HL-60 (cell line): ENCODE results near the gene TFAP2A.

Source experiments
- DNase-seq, 2 experiments: peaks; one replicate each; pipeline ENCODE4 v3.0.0-alpha.2; 2010 to 2020; ENCODE audit warnings: low read depth in 1 of 2, low spot score in 1 of 2
- H3K27ac ChIP-seq: fragments of 250-450 bp; sonication (Bioruptor Pico); replicated peaks from 2 replicates; pipeline ENCODE4 v1.5.1; 2020; ENCODE audit warnings: mild to moderate bottlenecking, moderate library complexity
- H3K27me3 ChIP-seq: fragments of 250-450 bp; sonication (Bioruptor Pico); 2 replicates; pipeline ENCODE4 v1.5.1; 2021; ENCODE audit warnings: mild to moderate bottlenecking, moderate library complexity; ENCODE audit not compliant: insufficient read depth, poor library complexity, severe bottlenecking
- H3K4me3 ChIP-seq: replicated peaks from 2 replicates; pipeline ENCODE4 v1.5.1; 2011; ENCODE audit warnings: mild to moderate bottlenecking, control low read depth, low read length; ENCODE audit not compliant: insufficient read depth
- CTCF ChIP-seq: IDR thresholded peaks from one replicate; pipeline ENCODE4 v1.5.1; 2011; ENCODE audit warnings: low read length, control low read depth, inconsistent platforms; ENCODE audit not compliant: insufficient read depth
- GABPA ChIP-seq: IDR thresholded peaks from 2 replicates; pipeline ENCODE4 v1.6.1; 2012; ENCODE audit warnings: low read depth
- POLR2AphosphoS5 ChIP-seq: IDR thresholded peaks from 2 replicates; pipeline ENCODE4 v1.6.1; 2012; ENCODE audit warnings: low read depth
- REST ChIP-seq: IDR thresholded peaks from 2 replicates; pipeline ENCODE4 v1.6.1; 2012; ENCODE audit warnings: low read depth; ENCODE audit not compliant: insufficient replicate concordance
- SPI1 ChIP-seq: IDR thresholded peaks from 2 replicates; pipeline ENCODE4 v1.6.1; 2012; ENCODE audit warnings: low read depth, mild to moderate bottlenecking, borderline replicate concordance

Gene TFAP2A

GRCh38 chr6:10418361-10418861 is 3.5 kb upstream of the TFAP2A start:
- DNase-seq: no peak
- TF ChIP-seq GABPA: no peak
- TF ChIP-seq SPI1: peak; percentile 55; the same call in 1 of the 2 replicates
- Histone ChIP-seq H3K4me3 (peak overlapping the region; percentile 27), H3K27ac (no peak overlapping the region), H3K27me3 (peaks cover 93% of the 10 kb centered on the region)

GRCh38 chr6:10417681-10418104 is 2.8 kb upstream of the TFAP2A start:
- H3K4me3 ChIP-seq: no peak overlapping the region
- DNase-seq: no peak
- TF ChIP-seq REST: no peak
- no peak for TF ChIP-seq SPI1
- TF ChIP-seq CTCF: no peak
- TF ChIP-seq GABPA: no peak
- TF ChIP-seq POLR2AphosphoS5: no peak
- H3K27me3 ChIP-seq: peaks cover 93% of the 10 kb centered on the region
- no peak overlapping the region for H3K27ac ChIP-seq

- no peak for DNase-seq
- peaks cover 86% of the 10 kb centered on the region for H3K27me3 ChIP-seq
- no peak for TF ChIP-seq GABPA
- TF ChIP-seq CTCF: no peak
- TF ChIP-seq SPI1: no peak
- TF ChIP-seq POLR2AphosphoS5: no peak
- TF ChIP-seq REST: no peak
- H3K4me3 ChIP-seq: no peak overlapping the region
- H3K27ac ChIP-seq: no peak overlapping the region
Observed at GRCh38 chr6:10416863-10417641, 2.2 kb upstream of the TFAP2A start.

GRCh38 chr6:10416516-10416862 is 1.6 kb upstream of the TFAP2A start:
- peaks cover 84% of the 10 kb centered on the region for H3K27me3 ChIP-seq
- no peak for TF ChIP-seq GABPA
- TF ChIP-seq SPI1: no peak
- TF ChIP-seq REST: no peak
- no peak for TF ChIP-seq POLR2AphosphoS5
- TF ChIP-seq CTCF: no peak
- H3K4me3 ChIP-seq: no peak overlapping the region

More at GRCh38 chr6:10416516-10416862, 1.6 kb upstream of the TFAP2A start:
- no peak overlapping the region for H3K27ac ChIP-seq
- DNase-seq: no peak
